GM23338 (cell line): Measurements from ENCODE around the gene C5orf24.
"Not testable (repeated sequence)": the region's sequence is repeated elsewhere in the genome, so short reads cannot be mapped to it uniquely, and the experiment has no call there.

Experiments
- CREB1 ChIP-seq: fragments of 250-450 bp; sonication (Bioruptor Pico); IDR thresholded peaks from 2 replicates; pipeline ENCODE4 v1.5.0; 2020; ENCODE audit warnings: low read depth, mild to moderate bottlenecking, moderate library complexity
- CTCF ChIP-seq, 2 experiments: fragments of 200-600 bp in 1 of 2; sonication (generic) in 1 of 2; conservative IDR thresholded peaks; 2 replicates each; pipeline versions ENCODE4 v1.5.1 to v1.6.1; 2016 to 2017; ENCODE audit warnings: antibody characterized with exemption in 2 of 2, low read depth in 2 of 2, mild to moderate bottlenecking in 2 of 2, moderate library complexity in 1 of 2
- EZH2phosphoT487 ChIP-seq: fragments of 200-600 bp; sonication (generic); IDR thresholded peaks from one replicate; pipeline ENCODE4 v1.8.1; 2018; ENCODE audit warnings: antibody characterized with exemption; ENCODE audit not compliant: unreplicated experiment
- POLR2AphosphoS5 ChIP-seq: IDR thresholded peaks from 2 replicates; pipeline ENCODE4 v1.6.1; 2016; ENCODE audit warnings: antibody characterized with exemption, low read depth
- REST ChIP-seq: IDR thresholded peaks from one replicate; pipeline ENCODE4 v1.6.1; 2018; ENCODE audit warnings: antibody characterized with exemption; ENCODE audit not compliant: unreplicated experiment

- not testable (repeated sequence) for TF ChIP-seq CTCF (conservative IDR thresholded peaks at IDR 0.05; ENCODE audit: low read depth in 2 of 2); EZH2phosphoT487; POLR2AphosphoS5; REST; CREB1
Measured at GRCh38 chr5:134849434-134849933, 3.7 kb downstream of the C5orf24 start.
